ENCODE results near the gene CDH5.

CDH5 gene

DNA sequence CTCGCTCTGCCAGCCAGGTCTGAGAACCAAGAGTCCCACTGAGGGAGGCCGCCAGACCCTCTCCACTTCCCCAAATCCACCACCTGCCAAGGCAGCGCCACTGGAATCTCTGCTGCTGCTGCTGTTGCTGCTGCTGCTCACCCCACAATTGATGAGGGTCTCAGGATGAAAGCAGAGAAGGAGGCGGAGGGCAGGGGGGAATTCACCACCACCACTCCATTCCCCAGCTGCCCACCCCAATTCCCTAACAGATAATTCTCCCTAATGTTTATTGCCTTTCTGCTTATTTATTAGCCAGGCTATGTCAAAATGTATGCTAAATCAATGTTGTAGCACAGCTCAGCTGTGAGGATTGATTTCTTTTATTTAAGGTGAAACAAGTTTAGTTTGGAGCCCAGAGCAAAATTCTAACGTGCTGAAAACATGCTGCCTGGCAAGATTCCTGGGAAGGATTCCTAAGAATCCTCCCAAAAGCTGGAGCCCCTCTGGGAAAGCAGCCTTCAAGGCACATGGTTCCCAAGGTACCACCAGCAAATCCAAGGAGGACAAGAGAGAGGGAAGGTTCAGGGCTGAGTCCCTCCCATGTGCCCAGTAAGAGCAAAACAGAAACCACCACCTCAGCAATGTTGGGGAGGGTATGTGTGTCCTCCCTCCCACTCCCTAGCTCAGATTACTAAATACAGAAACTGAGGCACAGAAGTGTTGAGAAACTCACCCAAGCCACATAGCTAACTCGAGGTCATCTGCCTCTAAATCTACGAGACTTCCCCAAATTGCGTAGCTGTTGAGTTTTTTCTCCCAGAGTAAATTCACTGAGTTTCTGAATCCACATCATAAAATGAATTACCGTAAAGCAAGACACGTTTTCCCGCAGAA is 12.2 kb upstream of the CDH5 start:
- DNase-seq: no peak

DNA sequence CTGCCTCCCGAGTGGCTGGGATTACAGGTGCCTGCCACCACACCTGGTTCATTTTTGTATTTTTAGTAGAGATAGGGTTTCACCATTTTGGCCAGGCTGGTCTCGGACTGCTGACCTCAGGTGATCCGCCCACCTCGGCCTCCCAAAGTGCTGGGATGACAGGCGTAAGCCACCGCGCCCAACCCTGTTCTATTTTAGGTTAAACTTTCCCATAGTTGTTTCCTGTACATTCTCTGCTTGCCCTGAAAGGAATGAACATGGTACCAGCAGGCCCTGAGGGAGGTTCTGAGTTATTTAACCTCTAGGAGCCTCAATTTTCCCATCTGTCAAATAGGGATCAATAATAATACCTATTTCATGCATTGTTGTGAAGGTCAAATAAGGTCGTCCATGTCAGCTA is 11.0 kb upstream of the CDH5 start:
- DNase-seq: no peak

DNA sequence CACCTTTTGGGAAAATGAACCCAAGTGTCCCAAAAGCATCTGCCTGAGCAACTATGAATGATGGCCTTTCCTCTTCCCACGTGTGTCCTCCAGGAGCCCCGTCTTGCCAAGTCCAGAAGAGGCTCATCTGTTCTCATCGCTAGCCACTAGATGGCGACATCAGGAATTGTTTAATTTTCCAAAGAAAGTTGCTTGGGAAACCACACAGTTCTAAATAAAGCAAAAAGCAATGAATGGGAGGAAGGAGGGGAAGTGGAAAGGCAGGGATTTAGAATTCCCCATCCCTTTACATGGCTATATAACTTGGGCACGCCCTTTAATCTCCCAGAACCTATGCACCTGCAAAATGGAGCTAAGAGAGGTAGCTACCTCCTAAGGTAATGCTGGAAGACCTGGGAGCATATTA is 9.0 kb upstream of the CDH5 start:
- peak; percentile 84 for DNase-seq

DNA sequence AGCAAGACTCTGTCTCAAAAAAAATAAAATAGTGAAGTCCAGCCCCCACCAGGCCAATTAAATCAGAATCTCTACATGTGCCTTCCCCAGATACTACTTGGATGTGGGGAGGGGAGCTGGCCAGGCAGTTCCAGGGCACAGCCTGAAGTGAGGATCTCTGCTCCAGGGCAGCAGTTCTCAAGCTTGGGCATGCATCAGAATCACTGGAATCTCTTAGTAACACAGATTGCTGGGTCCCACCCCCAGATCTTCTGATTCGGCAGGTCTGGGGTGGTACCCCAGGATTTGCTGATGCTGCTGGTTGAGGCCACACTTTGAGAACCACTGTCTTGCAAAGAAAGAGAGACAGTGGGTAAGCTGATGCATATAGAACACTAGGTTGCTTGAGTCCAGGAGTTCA is 8.3 kb upstream of the CDH5 start:
- DNase-seq: no peak

DNA sequence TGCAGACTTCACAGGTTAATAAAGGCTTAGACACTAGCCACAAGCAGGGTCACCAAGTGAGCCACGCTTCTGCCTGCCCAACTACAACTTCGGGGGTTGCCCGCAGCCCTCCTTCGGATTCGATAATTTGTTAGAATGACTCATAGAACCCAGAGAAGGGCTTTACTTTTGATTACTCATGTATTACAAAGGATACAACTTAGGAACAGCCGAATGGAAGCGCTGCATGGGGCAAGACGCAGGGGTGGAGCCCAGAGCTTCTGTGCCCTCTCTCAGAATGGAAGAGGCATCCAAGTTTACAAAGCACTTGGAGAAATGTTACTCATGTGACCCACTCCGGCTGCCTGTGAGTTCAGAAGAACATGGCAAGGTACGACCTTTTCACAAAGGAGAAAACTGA is 7.5 kb upstream of the CDH5 start:
- no peak for DNase-seq

DNA sequence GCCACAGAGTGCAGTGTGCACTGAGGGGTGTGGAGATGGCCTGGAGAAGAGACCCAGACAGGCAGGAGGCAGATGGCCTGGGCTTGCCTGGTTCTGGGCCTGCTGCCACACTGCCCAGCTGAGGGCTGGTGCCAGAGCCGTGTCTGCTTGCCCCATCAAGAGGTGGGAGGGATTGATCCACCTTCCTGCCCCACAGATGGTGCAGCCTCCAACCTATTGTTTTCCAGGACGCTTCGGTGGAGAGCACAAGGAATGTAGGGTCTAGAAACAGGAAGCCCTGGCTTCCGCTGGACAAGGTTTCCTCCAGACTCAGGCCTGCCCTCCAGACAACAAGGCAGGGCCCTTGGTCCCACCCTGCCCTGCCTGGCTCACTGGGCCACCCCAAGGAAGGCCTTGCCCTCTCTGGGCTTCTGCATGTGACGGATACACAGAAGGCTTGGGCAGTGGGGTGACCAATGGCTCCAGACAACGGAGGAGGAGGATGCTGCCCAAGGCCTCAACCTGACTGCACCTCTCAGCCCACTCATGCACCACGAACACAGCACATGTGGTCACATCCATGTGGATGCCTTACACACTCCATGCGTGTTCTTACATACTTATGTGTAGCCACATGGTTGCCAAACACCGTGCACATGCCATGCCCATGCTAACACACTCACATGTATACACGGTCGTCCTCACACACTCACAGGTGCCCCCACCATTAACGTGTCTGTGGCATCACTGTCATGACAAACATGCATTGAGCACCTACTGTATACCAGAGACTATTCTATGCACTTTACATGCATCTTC is 6.5 kb upstream of the CDH5 start:
- no peak for DNase-seq

DNA sequence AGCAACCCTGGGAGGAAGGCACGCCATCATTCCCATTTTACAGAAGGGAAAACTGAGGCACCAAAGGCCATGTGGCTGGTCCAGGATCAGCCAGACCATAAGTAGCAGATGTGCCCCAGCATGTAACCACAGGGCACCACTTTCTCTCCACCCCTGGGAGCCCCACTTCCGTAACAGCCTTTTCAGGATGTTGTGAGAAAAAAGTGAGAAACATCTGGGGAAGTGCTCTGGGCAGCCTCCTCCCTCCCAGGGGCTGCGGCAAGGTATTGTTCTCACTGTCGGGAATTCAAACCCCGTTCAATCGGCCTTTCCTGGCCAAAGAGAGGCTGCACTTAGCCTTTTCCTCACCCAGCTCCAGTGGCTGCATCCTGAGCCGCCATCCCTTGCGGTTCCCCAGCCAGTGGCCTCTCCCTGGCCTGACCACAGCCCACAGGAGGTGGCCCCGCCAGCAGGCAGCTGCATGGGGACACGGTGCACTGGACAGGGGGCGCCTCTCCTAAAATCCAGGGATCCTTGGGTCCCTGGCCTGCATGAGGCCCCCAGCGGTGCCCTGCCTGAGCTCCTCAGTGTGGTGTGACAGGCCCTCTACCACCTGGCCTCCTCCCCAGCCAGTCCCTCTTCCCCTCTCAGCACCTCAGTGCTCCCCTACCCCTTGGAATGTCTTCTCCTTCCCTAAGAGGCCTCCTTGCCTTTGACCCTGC is 5.7 kb upstream of the CDH5 start:
- DNase-seq: no peak

DNA sequence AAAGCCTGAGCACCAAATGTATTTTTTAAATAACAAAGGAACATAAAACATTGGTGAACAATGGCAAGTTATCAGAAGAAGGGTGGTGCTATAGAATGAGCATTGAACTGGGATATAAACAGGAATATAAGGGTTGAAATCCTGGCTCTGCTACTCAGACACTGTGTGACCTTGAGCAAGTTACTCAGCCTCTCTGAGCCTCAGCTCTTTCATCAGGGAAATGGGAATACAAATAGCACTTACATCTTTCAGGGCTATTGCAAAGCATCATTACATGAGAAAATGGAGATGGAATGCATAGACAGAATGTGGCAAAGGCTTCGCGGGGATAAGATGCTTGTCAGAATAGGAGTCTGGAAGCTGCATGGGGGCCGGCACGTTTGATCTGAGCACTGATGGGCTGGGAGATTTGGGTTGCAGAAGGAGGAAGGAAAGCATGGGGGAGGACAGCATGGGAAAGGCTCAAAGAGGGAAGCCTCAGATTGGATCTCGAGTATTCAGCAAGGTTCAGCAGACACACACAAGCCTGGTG is 4.8 kb upstream of the CDH5 start:
- DNase-seq: no peak

DNA sequence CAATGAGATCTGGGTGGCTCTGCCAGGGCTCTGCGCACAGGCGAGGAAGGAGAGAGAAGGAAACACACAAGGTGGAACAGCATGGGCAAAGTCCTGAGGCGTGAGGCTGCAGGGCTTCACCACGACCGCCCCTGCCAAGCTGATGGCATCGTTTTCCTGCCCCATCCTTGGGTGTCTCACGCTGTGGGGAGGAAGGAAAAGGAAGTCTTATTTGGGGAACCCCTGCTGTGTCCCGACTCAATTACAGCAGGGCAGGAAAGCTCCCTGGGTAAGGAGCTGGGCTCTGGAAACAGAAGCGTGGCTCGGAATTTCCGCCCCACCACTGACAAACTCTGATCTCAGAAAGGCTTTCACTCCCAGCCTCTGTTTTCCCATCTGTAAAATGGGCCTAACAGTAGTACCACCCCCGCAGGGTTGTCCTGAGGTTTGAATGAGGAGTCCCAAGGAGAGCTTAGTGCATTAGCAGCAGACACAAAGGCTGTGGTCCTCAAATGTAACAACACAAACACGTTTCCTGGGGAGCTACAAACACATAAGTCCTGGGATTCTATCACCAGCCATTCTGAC is 3.2 kb upstream of the CDH5 start:
- DNase-seq: no peak

DNA sequence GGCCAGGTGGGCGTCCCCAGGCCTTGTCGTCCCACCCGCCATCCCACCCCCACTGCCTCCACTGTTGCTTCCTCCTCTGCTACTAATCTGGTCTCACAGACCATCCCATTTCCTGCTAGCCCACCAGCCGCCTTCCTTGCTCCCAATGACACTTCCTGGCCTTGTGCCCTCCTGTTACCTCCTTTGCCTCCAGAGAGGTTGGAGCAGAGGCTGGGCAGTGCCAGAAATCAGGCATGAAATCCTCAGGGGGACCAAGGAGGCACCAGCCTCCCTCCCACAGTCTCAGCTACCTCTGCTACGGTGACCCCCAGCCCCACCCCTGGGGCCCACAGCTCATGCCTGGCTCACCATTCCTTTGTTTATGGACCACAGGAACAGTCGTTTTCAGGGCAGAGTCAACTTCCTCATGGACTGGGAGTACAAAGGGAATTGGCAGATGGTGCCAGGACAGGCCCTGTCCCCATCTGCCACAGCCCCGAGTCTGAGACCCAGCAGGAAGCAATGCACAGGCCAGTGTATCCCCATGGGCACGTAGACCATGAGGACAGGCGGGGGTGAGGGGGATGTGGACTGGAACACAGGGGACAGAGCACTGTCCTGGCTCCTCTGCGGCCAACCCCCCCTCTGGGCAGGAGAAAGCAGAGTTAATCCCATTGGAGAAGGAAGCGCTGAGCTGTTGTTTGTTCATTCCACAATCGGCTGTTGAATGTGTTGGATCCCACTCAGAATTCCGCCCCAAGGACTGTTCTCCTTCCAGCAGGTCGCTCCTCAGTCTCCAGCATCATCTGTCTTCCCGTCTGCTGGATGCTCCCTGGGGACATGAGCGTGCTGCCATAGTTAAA is 2.2 kb upstream of the CDH5 start:
- peak; percentile 42 for DNase-seq

DNA sequence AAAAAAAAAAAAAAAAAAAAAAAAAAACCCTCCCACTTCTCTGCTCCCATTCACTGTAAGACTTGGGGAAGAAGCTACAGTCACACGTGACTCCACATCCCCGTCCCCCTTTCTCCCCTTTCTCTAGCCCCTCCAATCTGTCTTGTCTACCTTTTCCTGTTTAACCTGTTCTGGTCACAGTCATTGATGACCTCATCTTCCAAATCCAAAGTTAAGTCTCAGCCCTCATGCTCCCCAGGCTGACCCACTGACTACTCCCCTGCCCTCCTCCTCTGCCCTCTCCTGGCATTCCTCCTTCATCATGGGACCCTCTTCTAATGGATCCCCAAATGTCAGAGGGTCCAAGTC is 1.6 kb upstream of the CDH5 start:
- peak; percentile 32 for DNase-seq

DNA sequence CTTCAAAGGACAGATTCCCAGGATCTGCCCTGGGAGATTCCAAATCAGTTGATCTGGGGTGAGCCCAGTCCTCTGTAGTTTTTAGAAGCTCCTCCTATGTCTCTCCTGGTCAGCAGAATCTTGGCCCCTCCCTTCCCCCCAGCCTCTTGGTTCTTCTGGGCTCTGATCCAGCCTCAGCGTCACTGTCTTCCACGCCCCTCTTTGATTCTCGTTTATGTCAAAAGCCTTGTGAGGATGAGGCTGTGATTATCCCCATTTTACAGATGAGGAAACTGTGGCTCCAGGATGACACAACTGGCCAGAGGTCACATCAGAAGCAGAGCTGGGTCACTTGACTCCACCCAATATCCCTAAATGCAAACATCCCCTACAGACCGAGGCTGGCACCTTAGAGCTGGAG is 840 bp upstream of the CDH5 start:
- DNase-seq: no peak

DNA sequence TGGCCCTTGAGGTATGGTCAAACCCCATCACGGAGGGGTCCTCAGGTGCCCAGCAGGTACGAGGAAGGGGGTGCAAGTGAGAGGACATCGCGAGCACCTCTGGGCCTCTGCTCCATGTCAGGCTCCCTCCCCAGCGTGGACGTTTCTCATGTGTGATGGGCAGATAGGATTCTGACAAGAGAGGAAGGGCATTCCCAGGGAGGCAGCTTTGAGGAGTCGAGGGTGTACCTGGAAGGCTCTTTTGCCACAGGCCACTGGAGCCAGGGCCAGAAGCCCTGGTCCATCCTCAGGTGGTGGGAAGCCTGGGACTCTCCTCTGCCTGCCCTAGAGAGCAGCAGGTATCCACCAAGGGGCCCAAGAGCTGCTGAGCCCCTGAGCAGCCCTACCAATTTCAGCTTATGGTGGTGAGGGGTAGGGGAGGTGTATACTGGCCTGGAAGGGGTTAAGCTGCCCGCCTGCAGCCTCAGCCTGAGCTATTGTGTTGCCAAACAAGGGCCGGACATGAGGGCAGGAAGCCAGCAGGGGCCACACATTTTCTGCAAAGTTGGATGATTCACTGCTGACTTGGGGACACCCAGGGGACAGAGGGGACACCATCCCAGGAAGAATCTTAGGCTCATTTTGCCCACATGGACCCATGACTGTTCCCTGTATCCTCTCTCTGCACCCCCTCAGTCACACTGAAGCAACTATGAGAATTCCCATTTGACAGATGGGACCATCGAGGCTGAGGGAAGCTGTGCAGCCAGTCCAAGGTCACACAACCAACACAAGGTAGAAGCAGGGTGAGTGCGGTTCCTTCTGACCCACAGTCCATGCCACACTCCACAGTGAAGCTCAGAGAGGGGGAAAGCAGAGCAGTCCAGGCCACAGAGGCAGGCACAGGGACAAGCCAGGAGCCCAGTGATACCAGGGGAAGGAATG is 1.7 kb downstream of the CDH5 start:
- no peak for DNase-seq

DNA sequence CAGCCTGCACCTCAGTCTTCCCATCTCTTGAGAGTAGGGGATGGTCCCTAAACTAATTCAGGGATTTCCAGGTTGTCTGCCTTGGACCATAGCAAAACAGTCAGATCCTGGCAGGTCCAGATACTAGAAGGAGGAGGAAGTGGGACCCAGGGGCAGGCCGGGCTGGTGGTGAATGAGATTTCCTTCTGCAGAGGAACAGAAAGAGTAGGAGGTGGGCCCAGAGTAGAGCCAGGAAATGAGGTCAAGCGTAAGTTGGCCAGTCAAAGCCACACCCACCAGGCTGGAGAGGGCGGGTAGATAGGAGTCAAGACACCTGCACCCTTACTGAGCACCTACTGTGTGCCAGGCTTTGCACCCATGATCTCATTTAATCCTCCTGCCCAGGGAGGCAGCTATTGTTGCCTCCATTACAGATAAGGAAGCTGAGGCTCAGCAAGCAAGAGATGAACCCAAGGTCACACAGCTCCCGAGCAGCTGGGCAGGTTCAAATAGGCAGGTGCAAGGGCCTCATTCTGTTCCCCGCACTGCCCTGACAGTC is 2.6 kb downstream of the CDH5 start:
- DNase-seq: no peak

DNA sequence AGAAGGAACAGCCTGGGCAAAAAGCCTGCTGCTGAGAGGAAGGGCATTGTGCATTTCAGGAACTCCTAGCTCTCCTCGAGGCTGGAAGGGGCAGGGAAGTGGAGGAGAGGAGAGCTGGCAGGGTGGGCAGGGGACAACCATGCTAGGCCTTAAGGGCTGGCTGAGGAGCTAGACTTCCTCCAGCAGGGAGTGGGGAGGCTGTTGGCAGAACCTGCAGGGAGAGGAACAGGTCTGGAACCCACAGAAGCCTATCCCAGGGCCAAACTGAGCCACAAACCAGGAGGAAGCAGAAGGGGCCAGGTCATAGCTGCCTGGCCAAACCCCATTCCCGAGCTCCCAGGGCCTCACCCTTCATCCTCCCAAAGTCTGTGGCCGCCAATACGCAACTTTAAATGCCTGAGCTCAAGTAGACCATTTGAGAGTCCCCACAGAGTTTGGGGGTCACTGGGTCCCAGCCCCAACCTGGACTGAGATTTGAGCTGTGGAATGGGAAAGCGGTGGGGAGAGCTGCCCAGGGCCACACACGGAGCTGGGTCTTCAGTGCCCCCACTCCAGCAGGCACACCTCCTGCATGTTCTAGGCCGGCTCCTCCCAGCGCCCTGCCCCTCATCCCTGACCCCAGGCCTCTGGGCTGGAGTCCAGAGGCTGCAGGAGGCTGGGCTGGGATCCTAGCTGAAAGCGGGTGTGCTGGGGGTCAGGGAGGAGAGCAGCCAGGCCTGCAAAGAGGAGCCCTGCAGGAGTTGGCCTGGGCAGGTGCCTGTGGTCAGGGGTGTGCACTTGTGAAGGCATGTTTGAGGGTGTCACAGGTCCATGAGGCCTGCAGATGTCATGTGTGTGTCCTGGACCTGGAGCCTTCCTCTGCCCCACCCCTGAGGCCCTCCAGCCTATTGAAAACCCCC is 4.5 kb downstream of the CDH5 start:
- no peak for DNase-seq

DNA sequence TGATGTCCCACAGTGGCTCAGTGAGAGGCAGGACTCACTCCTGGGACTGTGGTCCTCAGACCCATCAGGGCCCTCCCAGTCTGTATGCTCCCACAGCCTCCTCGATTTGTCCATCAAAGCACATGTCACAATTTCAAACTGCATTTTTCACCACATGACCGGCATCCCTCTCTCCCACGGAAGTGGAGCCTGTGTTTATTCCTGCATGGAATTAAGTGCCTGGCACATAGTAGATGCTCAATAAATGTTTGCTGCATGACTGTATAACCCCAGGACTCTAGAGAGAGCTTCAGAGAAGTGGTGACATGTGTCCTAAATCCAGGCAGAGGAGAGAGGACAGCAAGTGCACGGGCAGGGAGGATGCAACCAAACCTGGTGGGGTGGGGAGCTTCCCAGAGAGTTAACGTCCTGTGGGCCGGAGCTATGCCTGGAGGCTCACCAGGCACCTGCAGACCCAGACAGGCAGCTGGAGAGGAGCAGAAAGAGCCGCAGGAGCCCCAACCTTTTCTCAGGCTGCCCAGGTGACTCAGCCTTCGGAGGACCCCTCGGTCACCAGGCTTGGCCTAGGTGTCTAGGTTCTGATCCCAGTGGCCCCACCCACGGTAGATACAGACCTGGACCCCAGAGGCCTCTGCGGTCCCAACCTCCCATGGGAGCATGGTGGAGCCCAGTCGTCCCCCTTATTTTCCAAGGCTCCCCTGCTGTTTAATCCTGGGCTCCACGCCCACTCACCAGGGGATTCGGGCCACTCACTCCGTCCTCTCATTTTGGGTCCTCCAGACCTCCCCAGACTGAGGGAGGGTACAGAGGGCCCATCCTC is 5.8 kb downstream of the CDH5 start:
- DNase-seq: no peak

DNA sequence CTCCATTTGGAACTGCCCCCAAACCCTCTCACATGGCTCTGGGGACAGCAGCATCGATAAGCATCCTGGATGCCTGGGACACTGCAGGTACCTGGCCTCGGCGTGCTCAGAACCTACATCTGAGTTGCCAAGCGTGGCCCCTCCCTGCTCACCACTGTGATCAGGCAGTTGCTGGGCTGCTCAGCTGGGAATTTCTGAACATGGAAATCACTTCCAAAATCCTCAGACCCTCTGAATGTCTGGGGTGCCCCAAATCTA is 6.3 kb downstream of the CDH5 start:
- no peak for DNase-seq

DNA sequence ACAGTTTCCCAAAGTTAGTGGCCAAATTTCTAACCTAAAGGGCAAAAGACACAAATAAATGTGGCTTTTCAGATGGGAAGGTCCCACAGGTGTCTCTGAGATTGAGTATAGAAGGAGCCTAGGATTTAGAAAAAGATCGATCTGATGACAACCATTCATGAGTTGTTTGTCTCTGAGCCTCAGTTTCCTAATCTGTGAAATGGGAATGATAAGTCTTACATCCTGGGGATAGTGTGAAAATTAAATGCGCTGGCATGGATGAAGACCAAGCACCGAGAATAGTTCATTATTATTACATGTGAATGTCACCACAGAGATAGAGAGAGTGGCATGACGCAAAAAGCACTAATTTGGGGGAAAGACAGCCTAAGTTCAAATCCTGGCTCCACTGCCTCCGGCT is 7.2 kb downstream of the CDH5 start:
- no peak for DNase-seq

DNA sequence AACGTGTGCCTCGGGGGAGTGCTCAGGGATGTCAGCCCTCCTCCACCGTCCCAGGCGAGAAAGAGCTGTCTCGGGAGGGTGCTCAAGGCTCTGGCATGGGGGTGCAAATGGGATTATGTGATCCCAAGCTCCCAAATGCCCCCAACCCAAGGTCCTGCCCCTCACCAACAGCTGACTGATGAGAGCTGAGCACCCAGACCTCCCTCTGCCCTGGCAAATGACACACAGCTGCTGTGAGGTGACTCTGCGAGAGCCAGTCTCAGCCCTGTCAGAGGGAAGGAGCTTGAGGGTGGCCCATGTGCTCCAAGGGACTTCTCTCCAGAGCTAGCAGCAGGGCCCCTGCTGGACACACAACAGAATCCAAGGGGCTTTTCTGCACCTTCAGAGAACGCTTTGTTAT is 7.7 kb downstream of the CDH5 start:
- peak; percentile 22 for DNase-seq

Data from DMS53 (cell line).